Trophoblast cell (in vitro differentiated cells and primary cell): ENCODE measurements around the gene BABAM2.

Experiments used
- DNase-seq, 2 donors: peaks; one replicate each; pipeline ENCODE4 v3.0.0-alpha.2; 2016
- H2AFZ ChIP-seq: 2 replicates; pipeline ENCODE4 v1.6.1; 2013; ENCODE audit warnings: low read length, moderate library complexity, mild to moderate bottlenecking; ENCODE audit not compliant: insufficient read depth, poor library complexity
- H2AK5ac ChIP-seq: 2 replicates; pipeline ENCODE4 v1.6.1; 2013; ENCODE audit warnings: mild to moderate bottlenecking, low read length
- H2BK120ac ChIP-seq: 2 replicates; pipeline ENCODE4 v1.6.1; 2013; ENCODE audit warnings: low read length, mild to moderate bottlenecking, moderate library complexity; ENCODE audit not compliant: insufficient read depth, poor library complexity
- H2BK12ac ChIP-seq: 2 replicates; pipeline ENCODE4 v1.6.1; 2013; ENCODE audit warnings: mild to moderate bottlenecking, low read length, moderate library complexity
- H2BK5ac ChIP-seq: 2 replicates; pipeline ENCODE4 v1.6.1; 2013; ENCODE audit warnings: low read length, low read depth, moderate library complexity, mild to moderate bottlenecking; ENCODE audit not compliant: poor library complexity
- H3K14ac ChIP-seq: 2 replicates; pipeline ENCODE4 v1.6.1; 2013; ENCODE audit warnings: mild to moderate bottlenecking, low read length
- H3K18ac ChIP-seq: 2 replicates; pipeline ENCODE4 v1.6.1; 2013; ENCODE audit warnings: mild to moderate bottlenecking, low read length
- H3K23ac ChIP-seq: 2 replicates; pipeline ENCODE4 v1.6.1; 2013; ENCODE audit warnings: low read length
- H3K27ac ChIP-seq: 2 replicates; pipeline ENCODE4 v1.5.1; 2013; ENCODE audit warnings: low read depth, mild to moderate bottlenecking, inconsistent platforms, low read length, moderate library complexity
- H3K27me3 ChIP-seq: 2 replicates; pipeline ENCODE4 v1.6.1; 2013; ENCODE audit warnings: inconsistent platforms, mild to moderate bottlenecking, low read length, moderate library complexity; ENCODE audit not compliant: insufficient read depth
- H3K36me3 ChIP-seq, 2 experiments: 1 replicate in 1 of 2; 2 replicates in 1 of 2; pipeline ENCODE4 v1.6.1; 2013; ENCODE audit warnings: low read length in 2 of 2, mild to moderate bottlenecking in 2 of 2, moderate library complexity in 1 of 2; ENCODE audit not compliant: insufficient read depth in 2 of 2, control insufficient read depth in 1 of 2
- H3K4ac ChIP-seq: 2 replicates; pipeline ENCODE4 v1.6.1; 2013; ENCODE audit warnings: low read depth, mild to moderate bottlenecking, low read length, moderate library complexity
- H3K4me1 ChIP-seq, 2 experiments: 1 replicate in 1 of 2; 2 replicates in 1 of 2; pipeline ENCODE4 v1.6.1; 2013; ENCODE audit warnings: low read length in 2 of 2, mild to moderate bottlenecking in 2 of 2, moderate library complexity in 1 of 2; ENCODE audit not compliant: insufficient read depth in 2 of 2, control insufficient read depth in 1 of 2
- H3K4me2 ChIP-seq: 2 replicates; pipeline ENCODE4 v1.6.1; 2013; ENCODE audit warnings: inconsistent platforms, mild to moderate bottlenecking, low read length, moderate library complexity
- H3K4me3 ChIP-seq: 2 replicates; pipeline ENCODE4 v1.5.1; 2013; ENCODE audit warnings: mild to moderate bottlenecking, low read depth, low read length, inconsistent platforms
- H3K79me1 ChIP-seq: one replicate; pipeline ENCODE4 v1.6.1; 2013; ENCODE audit warnings: low read length
- H3K79me2 ChIP-seq: 2 replicates; pipeline ENCODE4 v1.6.1; 2013; ENCODE audit warnings: low read length, mild to moderate bottlenecking; ENCODE audit not compliant: control insufficient read depth, insufficient read depth, poor library complexity
- H3K9ac ChIP-seq: 2 replicates; pipeline ENCODE4 v1.6.1; 2013; ENCODE audit warnings: mild to moderate bottlenecking, low read length
- H3K9me3 ChIP-seq: 2 replicates; pipeline ENCODE4 v1.6.1; 2013; ENCODE audit warnings: low read depth, mild to moderate bottlenecking, control low read depth, inconsistent platforms, low read length; ENCODE audit not compliant: insufficient read depth
- H4K12ac ChIP-seq: 2 replicates; pipeline ENCODE4 v1.6.1; 2013; ENCODE audit warnings: low read depth, mild to moderate bottlenecking, low read length, moderate library complexity
- H4K8ac ChIP-seq: 2 replicates; pipeline ENCODE4 v1.6.1; 2013; ENCODE audit warnings: low read depth, mild to moderate bottlenecking, low read length, moderate library complexity
- H4K91ac ChIP-seq: one replicate; pipeline ENCODE4 v1.6.1; 2013; ENCODE audit warnings: low read depth, mild to moderate bottlenecking, low read length, moderate library complexity
- WGBS: extraction: QIAGEN DNeasy Blood & Tissue Kit; methylation state at CpG from one replicate; pipeline ENCODE4 v1.1.7; 2013; ENCODE audit warnings: missing lambda C conversion rate; ENCODE audit not compliant: insufficient read length, insufficient coverage; ENCODE audit errors: extremely low coverage; 5-methylcytosine and 5-hydroxymethylcytosine counted together

The BABAM2 gene

GRCh38 chr2:27884601-27885000 lies 5.9 kb upstream of the BABAM2 start:
- Histone ChIP-seq H3K9ac (no peak overlapping the region), H3K79me1 (no peaks in the 10 kb centered on the region), H4K12ac (no peak overlapping the region), H3K23ac (no peak overlapping the region), H2AFZ (no peak overlapping the region), H3K4me2 (no peak overlapping the region), H3K36me3 (no peaks in the 10 kb centered on the region), H3K4me1 (no peaks in the 10 kb centered on the region), H4K91ac (no peak overlapping the region), H2BK120ac (no peak overlapping the region), H4K8ac (no peak overlapping the region), H2AK5ac (no peak overlapping the region), H3K9me3 (no peaks in the 10 kb centered on the region), H3K4ac (no peak overlapping the region), H2BK12ac (no peak overlapping the region), H2BK5ac (no peak overlapping the region), H3K27ac (no peak overlapping the region), H3K27me3 (no peaks in the 10 kb centered on the region), H3K4me3 (no peak overlapping the region), H3K14ac (no peak overlapping the region), H3K79me2 (no peaks in the 10 kb centered on the region), H3K18ac (no peak overlapping the region)
- no peak for DNase-seq
- no CpG with 5 or more reads among the region's 2 CpGs for WGBS

GRCh38 chr2:27885234-27885633 lies 5.3 kb upstream of the BABAM2 start:
- DNase-seq = no peak
- peaks cover 0 to 2% of the 10 kb centered on the region in 2 experiments for H3K4me1 ChIP-seq
- no peak overlapping the region for H3K4me3 ChIP-seq
- no peak overlapping the region for H2BK5ac ChIP-seq
- no peak overlapping the region for H4K8ac ChIP-seq
- H4K12ac ChIP-seq = no peak overlapping the region
- H3K4ac ChIP-seq = no peak overlapping the region
- no peak overlapping the region for H2AFZ ChIP-seq
- no peaks in the 10 kb centered on the region for H3K27me3 ChIP-seq
- no peak overlapping the region for H2BK12ac ChIP-seq
- no CpG with 5 or more reads among the region's 1 CpG for WGBS
- H3K79me2 ChIP-seq = peaks cover 3% of the 10 kb centered on the region
- H3K9ac ChIP-seq = no peak overlapping the region
- no peak overlapping the region for H2BK120ac ChIP-seq
- no peaks in the 10 kb centered on the region for H3K9me3 ChIP-seq
- no peak overlapping the region for H2AK5ac ChIP-seq
- H3K27ac ChIP-seq = no peak overlapping the region
- H3K36me3 ChIP-seq = no peaks in the 10 kb centered on the region
- H3K14ac ChIP-seq = no peak overlapping the region
- no peak overlapping the region for H3K18ac ChIP-seq
- peaks cover 3% of the 10 kb centered on the region for H3K79me1 ChIP-seq
- no peak overlapping the region for H3K23ac ChIP-seq
- H3K4me2 ChIP-seq = no peak overlapping the region
- no peak overlapping the region for H4K91ac ChIP-seq

- H4K12ac ChIP-seq = no peak overlapping the region
- H2BK5ac ChIP-seq = no peak overlapping the region
- H3K4ac ChIP-seq = no peak overlapping the region
- H3K18ac ChIP-seq = no peak overlapping the region
- H3K27ac ChIP-seq = no peak overlapping the region
- H3K4me3 ChIP-seq = no peak overlapping the region
- no peak overlapping the region for H2BK120ac ChIP-seq
- no peak overlapping the region for H2BK12ac ChIP-seq
- H2AFZ ChIP-seq = no peak overlapping the region
- DNase-seq = no peak
- peaks cover 0 to 2% of the 10 kb centered on the region in 2 experiments for H3K4me1 ChIP-seq
- no peak overlapping the region for H3K4me2 ChIP-seq
- H3K9ac ChIP-seq = no peak overlapping the region
- peaks cover 5% of the 10 kb centered on the region for H3K79me2 ChIP-seq
- no peaks in the 10 kb centered on the region for H3K27me3 ChIP-seq
- H3K36me3 ChIP-seq = no peaks in the 10 kb centered on the region
- no peak overlapping the region for H3K23ac ChIP-seq
- peaks cover 6% of the 10 kb centered on the region for H3K79me1 ChIP-seq
- H3K14ac ChIP-seq = no peak overlapping the region
- H4K8ac ChIP-seq = no peak overlapping the region
- no peak overlapping the region for H2AK5ac ChIP-seq
- WGBS = no CpG with 5 or more reads among the region's 1 CpG
- no peak overlapping the region for H4K91ac ChIP-seq
- no peaks in the 10 kb centered on the region for H3K9me3 ChIP-seq
Observed at GRCh38 chr2:27885661-27886060, 4.9 kb upstream of the BABAM2 start.

- no peak overlapping the region for H4K8ac ChIP-seq
- H2AK5ac ChIP-seq = no peak overlapping the region
- no peak overlapping the region for H2BK12ac ChIP-seq
- no peak overlapping the region for H2AFZ ChIP-seq
- H2BK120ac ChIP-seq = no peak overlapping the region
- H3K27me3 ChIP-seq = no peaks in the 10 kb centered on the region
- no peaks in the 10 kb centered on the region for H3K9me3 ChIP-seq
- no peak overlapping the region for H3K4me3 ChIP-seq
- no CpG with 5 or more reads among the region's 6 CpGs for WGBS
- H3K4ac ChIP-seq = no peak overlapping the region
- H3K14ac ChIP-seq = no peak overlapping the region
- DNase-seq = no peak
- H3K4me1 ChIP-seq = peaks cover 0 to 4% of the 10 kb centered on the region in 2 experiments
- no peak overlapping the region for H2BK5ac ChIP-seq
- no peak overlapping the region for H4K91ac ChIP-seq
- H3K79me2 ChIP-seq = peaks cover 7% of the 10 kb centered on the region
- no peak overlapping the region for H3K18ac ChIP-seq
- no peak overlapping the region for H3K4me2 ChIP-seq
- H3K27ac ChIP-seq = no peak overlapping the region
- H3K23ac ChIP-seq = no peak overlapping the region
- peaks cover 12% of the 10 kb centered on the region for H3K79me1 ChIP-seq
- no peaks in the 10 kb centered on the region for H3K36me3 ChIP-seq
- H3K9ac ChIP-seq = no peak overlapping the region
- no peak overlapping the region for H4K12ac ChIP-seq
Observed at GRCh38 chr2:27886322-27886721, 4.2 kb upstream of the BABAM2 start.
